ENCODE results near the gene MOB3A. TPM values are rescaled to one million over a fixed set of nuclear protein-coding genes. Genes with fewer than 3 reads are reported as not detected.
A peak's percentile ranks its signal among the peaks of the same experiment; 100 is the strongest.

The MOB3A gene
- total and polyA plus RNA-seq, 9 of the 15 experiments (the other 6 are each of a cell fraction or from before 2014, with no cell fraction given) = 1.1 to 24.1 (median 6.0) TPM

DNA sequence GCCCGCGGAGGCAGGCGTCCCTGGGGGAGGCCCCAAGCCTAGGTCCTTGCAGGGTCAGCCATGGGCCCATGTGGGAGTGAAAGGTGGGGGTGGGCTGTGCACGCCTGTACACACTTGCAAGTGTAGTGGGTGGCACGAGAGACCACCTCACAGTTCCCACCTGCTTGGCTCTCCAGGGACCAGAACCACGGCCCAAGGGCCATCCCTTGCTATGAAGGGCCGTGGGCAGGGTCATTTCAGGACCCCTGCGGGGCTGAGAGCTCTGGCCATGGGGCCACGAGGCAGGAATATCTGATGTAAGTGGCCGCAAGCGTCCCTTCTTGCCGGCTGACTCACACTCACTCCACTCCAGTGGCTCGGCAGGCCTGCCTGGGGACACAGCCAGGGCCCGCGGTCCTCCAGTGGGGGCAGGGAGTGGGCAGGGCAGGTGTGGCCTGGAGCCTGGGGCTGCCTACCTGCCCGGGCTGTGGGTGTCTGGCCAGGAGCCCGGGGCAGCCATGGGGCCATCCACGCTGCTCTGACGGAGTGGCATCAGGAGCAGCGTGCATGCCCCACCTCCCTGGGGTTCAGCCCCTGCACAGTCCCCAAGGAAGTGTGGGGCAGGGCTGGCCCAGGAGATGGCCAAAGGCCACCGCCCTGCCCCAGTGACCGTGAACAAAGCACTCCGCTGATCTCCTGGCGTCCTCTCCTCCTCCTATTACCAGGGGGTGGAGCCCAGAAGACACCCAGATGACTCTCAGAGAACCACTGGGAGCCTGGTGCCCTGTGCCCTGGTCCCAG is 36.5 kb downstream of the MOB3A start (continued):
- no peak; the same call in 1 of the 2 replicates for TF ChIP-seq NFXL1 (CRISPR knock-in tag; IDR thresholded peaks at IDR 0.05)
- TF ChIP-seq, protein P1, sequence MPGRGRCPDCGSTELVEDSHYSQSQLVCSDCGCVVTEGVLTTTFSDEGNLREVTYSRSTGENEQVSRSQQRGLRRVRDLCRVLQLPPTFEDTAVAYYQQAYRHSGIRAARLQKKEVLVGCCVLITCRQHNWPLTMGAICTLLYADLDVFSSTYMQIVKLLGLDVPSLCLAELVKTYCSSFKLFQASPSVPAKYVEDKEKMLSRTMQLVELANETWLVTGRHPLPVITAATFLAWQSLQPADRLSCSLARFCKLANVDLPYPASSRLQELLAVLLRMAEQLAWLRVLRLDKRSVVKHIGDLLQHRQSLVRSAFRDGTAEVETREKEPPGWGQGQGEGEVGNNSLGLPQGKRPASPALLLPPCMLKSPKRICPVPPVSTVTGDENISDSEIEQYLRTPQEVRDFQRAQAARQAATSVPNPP (IDR thresholded peaks at IDR 0.05; ENCODE audit: borderline replicate concordance, insufficient read depth, insufficient read length) = no peak
- TF ChIP-seq FOXJ2 (tag; IDR thresholded peaks at IDR 0.05) = peak; percentile 82
- no peak for TF ChIP-seq NELFE (IDR thresholded peaks at IDR 0.05; ENCODE audit: insufficient read depth, insufficient read length)
- peak; percentile 36 for TF ChIP-seq SMAD1 (IDR thresholded peaks at IDR 0.05; ENCODE audit: low read depth, low read length, partially characterized antibody)
- TF ChIP-seq ZNF583 (CRISPR knock-in tag; IDR thresholded peaks at IDR 0.05) = peak; percentile 86
- peak; percentile 14 for TF ChIP-seq ETS2 (tag; IDR thresholded peaks at IDR 0.05; ENCODE audit: borderline replicate concordance, poor library complexity, severe bottlenecking)
- TF ChIP-seq, protein P2, sequence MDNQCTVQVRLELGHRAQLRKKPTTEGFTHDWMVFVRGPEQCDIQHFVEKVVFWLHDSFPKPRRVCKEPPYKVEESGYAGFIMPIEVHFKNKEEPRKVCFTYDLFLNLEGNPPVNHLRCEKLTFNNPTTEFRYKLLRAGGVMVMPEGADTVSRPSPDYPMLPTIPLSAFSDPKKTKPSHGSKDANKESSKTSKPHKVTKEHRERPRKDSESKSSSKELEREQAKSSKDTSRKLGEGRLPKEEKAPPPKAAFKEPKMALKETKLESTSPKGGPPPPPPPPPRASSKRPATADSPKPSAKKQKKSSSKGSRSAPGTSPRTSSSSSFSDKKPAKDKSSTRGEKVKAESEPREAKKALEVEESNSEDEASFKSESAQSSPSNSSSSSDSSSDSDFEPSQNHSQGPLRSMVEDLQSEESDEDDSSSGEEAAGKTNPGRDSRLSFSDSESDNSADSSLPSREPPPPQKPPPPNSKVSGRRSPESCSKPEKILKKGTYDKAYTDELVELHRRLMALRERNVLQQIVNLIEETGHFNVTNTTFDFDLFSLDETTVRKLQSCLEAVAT (IDR thresholded peaks at IDR 0.05) = no peak
- TF ChIP-seq NCOR1 (IDR thresholded peaks at IDR 0.05) = peak; percentile 46
- TF ChIP-seq FOXA1 (IDR thresholded peaks at IDR 0.05; ENCODE audit: borderline replicate concordance) = no peak
- TF ChIP-seq, protein P3, sequence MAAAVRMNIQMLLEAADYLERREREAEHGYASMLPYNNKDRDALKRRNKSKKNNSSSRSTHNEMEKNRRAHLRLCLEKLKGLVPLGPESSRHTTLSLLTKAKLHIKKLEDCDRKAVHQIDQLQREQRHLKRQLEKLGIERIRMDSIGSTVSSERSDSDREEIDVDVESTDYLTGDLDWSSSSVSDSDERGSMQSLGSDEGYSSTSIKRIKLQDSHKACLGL (CRISPR knock-in tag; IDR thresholded peaks at IDR 0.05; ENCODE audit: borderline replicate concordance, poor library complexity, severe bottlenecking) = no peak
- no peak for TF ChIP-seq XRCC4 (IDR thresholded peaks at IDR 0.05; ENCODE audit: extremely low read depth, insufficient read depth, insufficient read length)
- no peak for TF ChIP-seq PHB (CRISPR knock-in tag; IDR thresholded peaks at IDR 0.05)
- peak; percentile 82 for TF ChIP-seq FIP1L1 (IDR thresholded peaks at IDR 0.05; ENCODE audit: low read depth, low read length, poor library complexity, severe bottlenecking)
- peak; percentile 36; the same call in 1 of the 2 replicates for TF ChIP-seq CAMTA2 (CRISPR knock-in tag; conservative IDR thresholded peaks at IDR 0.05)
- TF ChIP-seq, protein P4, sequence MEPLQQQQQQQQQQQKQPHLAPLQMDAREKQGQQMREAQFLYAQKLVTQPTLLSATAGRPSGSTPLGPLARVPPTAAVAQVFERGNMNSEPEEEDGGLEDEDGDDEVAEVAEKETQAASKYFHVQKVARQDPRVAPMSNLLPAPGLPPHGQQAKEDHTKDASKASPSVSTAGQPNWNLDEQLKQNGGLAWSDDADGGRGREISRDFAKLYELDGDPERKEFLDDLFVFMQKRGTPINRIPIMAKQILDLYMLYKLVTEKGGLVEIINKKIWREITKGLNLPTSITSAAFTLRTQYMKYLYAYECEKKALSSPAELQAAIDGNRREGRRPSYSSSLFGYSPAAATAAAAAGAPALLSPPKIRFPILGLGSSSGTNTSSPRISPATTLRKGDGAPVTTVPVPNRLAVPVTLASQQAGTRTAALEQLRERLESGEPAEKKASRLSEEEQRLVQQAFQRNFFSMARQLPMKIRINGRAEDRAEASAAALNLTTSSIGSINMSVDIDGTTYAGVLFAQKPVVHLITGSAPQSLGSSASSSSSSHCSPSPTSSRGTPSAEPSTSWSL (CRISPR knock-in tag; IDR thresholded peaks at IDR 0.05; ENCODE audit: borderline replicate concordance) = no peak
- peak; percentile 41; the same call in 1 of the 2 replicates for TF ChIP-seq BCL6 (CRISPR knock-in tag; IDR thresholded peaks at IDR 0.05)
- TF ChIP-seq SMARCE1 (IDR thresholded peaks at IDR 0.05) = peak; percentile 81; the same call in 1 of the 2 replicates
- no peak for TF ChIP-seq LARP7 (IDR thresholded peaks at IDR 0.05)
- TF ChIP-seq HDAC8 (tag; IDR thresholded peaks at IDR 0.05) = peak; percentile 97
- TF ChIP-seq ZSCAN32 (CRISPR knock-in tag; IDR thresholded peaks at IDR 0.05) = peak; percentile 97
- no peak for TF ChIP-seq STAT5A (IDR thresholded peaks at IDR 0.05; ENCODE audit: borderline replicate concordance, low read length)

All from K562 (cell line).